GM18507 (cell line): Measurements from ENCODE around the gene TSC1.
A peak's percentile ranks its signal among the peaks of the same experiment; 100 is the strongest.
"Not testable (repeated sequence)": the region's sequence is repeated elsewhere in the genome, so short reads cannot be mapped to it uniquely, and the experiment has no call there.

Experiments used
- DNase-seq: peaks from one replicate; pipeline ENCODE4 v3.0.0; 2011; ENCODE audit warnings: low read depth; ENCODE audit not compliant: insufficient read length; ENCODE audit errors: extremely low spot score
- FAIRE-seq: peaks from 2 replicates; lab custom pipeline; 2011; peaks lifted over from hg19 to GRCh38; lab: Jason Lieb, UNC

Gene TSC1

GRCh38 chr9:132944294-132945185 is at the start of gene TSC1:
TSC1 (minus strand) TSS chr9:132944616; CDS start chr9:132928872, 15,744 bp downstream.
- DNase-seq (peak; percentile 90), FAIRE-seq (peak; percentile 75)

DNA sequence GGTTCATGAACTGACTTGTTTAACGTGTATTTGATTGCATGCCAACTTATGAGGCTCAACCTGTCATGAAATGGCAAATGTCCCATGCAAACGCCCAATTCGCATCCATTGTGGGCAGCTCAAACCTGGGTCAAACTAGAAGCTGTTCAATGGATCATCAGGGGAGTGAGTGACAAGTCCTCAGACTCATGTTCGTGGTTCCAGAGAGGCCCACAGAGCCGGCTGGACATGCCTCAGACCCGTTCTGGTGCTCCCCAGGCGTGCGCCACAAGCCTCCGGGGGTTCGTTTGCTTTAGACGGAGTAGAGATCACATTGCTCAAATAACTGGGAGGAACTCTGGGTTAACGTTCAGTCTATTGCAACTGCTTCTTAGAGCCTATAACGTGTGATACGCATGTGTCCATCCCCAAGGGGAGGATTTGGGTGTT is 49.1 kb upstream of the TSC1 start:
- DNase-seq (no peak), FAIRE-seq (no peak)

DNA sequence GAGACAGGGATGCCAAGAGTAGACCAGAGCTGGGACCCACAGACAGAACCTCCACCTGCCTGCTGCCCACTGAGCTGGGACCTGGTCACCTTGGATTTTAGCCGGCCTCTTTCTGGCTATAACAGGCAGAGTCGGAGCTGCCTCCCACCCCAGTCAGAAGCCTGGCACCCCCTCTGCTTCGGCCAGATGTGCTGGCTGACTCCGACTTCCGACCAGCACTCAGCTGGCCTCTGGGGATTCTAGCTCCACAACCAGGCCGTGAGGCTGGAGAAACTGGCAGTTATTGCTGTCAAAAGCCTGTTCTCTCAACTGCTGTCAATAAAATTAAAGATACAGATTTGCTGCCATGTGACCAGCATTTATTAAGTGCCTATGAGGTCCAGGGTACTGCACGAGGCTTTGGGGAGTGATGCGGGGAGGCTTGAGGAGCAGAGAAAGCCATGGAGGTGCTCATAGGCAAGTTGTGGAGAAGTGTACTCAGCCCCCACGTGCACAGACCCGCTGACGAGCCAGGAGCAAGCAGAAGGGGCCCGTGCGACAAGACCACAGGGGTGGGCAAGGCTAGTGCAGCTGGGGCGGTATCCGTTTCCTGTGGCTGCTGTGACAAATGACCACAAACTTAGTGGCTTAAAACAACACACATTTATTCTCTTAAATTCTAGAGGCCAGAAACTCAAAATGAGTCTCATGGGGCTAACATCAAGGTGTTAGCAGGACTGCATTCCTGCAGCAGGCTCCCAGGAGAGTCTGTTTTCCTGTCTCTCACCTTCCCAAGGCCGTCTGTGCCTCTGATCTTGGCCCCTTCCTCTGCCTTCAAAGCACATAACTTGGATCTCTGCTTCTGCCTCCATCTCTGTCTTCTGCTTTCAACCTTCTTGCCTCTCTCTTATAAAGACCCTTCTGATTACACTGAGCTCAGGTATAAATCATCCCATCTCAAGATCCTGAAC is 47.2 kb upstream of the TSC1 start:
- no peak for FAIRE-seq
- no peak for DNase-seq

DNA sequence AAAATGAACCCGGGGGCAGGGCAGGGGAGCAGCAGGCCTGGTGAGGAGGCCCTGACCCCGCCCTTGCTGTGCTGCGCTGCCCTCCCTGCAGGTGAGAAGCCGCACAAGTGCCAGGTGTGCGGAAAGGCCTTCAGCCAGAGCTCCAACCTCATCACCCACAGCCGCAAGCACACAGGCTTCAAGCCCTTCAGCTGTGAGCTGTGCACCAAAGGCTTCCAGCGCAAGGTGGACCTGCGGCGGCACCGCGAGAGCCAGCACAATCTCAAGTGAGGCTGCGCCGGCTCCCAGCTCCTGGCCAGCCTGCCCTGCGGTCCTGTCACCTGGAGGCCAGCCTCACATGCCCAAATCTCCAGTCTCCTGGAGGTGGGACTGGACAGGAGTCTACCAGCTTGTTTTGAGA is 46.4 kb upstream of the TSC1 start:
- FAIRE-seq: no peak
- no peak for DNase-seq

GRCh38 chr9:132989998-132990557 is 45.7 kb upstream of the TSC1 start:
- not testable (repeated sequence) for DNase-seq

GRCh38 chr9:132989414-132989996 is 45.1 kb upstream of the TSC1 start:
- FAIRE-seq (no peak), DNase-seq (no peak)

More at GRCh38 chr9:132989998-132990557, 45.7 kb upstream of the TSC1 start:
- not testable (repeated sequence) for FAIRE-seq

- DNase-seq (no peak), FAIRE-seq (no peak)
Observed at GRCh38 chr9:132989014-132989310, 44.5 kb upstream of the TSC1 start.

DNA sequence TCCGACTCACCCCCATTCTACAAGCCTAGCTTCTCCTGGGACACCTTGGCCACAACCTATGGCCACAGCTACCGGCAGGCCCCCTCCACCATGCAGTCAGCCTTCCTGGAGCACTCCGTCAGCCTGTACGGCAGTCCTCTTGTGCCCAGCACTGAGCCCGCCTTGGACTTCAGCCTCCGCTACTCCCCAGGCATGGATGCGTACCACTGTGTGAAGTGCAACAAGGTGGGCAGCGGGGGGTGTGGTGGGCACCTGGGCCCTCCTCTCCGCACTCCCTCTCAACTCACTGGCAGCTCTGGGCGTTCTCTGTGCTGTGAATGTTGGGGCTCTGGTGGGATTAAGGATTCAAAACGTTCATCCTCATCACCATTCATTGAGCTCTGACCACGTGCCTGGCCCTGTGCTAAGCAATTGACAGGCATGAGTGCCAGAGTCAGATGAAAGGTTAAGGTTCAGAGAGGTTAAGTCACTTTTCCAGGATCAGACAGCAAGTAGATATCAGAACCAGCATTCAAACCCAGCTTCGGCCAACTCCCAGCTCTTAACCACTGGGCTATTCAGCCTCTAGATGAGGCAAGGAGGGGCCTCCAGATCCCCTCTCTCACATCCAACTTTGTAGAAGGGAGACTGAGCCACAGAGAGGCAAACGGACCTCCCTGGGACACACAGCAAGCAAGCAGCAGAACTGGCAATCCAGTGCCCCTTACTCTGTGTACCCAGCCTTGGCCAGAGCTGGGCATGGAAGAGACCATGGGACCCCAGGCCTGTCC is 44.0 kb upstream of the TSC1 start:
- FAIRE-seq: no peak

GRCh38 chr9:132986640-132987620 is 42.5 kb upstream of the TSC1 start:
- no peak for DNase-seq
- no peak for FAIRE-seq

More for the DNA sequence above, 44.0 kb upstream of the TSC1 start:
- DNase-seq: no peak

DNA sequence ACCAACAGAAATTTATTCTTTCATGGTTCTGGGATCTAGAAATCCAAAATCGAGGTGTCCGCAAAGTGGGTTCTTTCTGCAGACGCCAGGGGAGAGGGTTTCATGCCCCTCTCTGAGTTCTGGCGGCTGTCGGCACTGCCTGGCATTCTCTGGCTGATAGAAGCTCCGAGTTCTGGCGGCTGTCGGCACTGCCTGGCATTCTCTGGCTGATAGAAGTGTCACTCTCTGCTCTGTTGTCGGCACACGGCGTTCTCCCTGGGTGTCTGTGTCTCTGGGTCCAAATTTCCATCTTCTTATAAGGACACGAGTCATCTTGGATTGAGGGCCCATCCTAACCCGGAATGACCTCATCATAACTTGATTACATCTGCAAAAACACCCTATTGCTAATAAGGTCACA is 41.7 kb upstream of the TSC1 start:
- DNase-seq (no peak), FAIRE-seq (no peak)

GRCh38 chr9:132985489-132985888 is 41.1 kb upstream of the TSC1 start:
- FAIRE-seq (no peak), DNase-seq (no peak)

DNA sequence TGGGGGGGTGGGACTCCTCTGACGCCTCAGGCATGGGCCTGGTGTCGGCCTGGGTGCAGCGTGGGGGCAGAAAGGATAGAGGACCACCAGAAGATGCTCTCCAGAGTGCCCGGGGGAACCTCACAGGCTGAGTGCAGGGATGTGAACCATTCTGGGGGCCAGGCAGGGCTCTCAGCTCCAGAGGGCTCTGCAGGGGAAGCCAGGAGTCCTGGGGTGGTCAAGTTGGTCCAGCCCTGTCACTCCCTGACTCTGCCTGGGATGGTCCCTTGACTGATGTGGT is 40.6 kb upstream of the TSC1 start:
- DNase-seq: no peak
- no peak for FAIRE-seq

GRCh38 chr9:132984202-132985070 is 40.0 kb upstream of the TSC1 start:
- no peak for FAIRE-seq
- no peak for DNase-seq

- FAIRE-seq (no peak), DNase-seq (no peak)
Observed at GRCh38 chr9:132983491-132984201, 39.2 kb upstream of the TSC1 start.

- DNase-seq (peak; percentile 52), FAIRE-seq (peak; percentile 71)
Observed at GRCh38 chr9:132982458-132982857, 38.0 kb upstream of the TSC1 start.

DNA sequence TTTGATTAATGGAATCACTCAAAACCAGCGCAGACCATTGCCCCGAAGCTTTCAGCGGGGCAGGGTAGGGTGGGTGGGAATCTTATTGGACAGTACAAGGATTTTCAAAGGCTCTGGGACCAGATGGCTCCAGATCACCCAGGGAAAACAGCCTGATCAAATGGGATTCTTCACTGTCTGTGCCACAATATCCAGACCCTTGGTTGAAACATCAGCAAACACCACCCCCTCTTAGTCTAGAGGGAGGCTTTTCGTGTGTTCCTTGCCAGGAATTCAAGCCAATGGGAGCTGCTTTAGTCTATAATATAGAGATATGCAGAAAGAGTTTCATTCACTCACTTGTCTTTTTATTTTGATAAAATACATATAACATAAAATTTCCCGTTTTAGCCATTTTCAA is 35.7 kb upstream of the TSC1 start:
- DNase-seq (no peak), FAIRE-seq (no peak)
